ENCODE results near the gene BACH2.

The BACH2 gene

DNA sequence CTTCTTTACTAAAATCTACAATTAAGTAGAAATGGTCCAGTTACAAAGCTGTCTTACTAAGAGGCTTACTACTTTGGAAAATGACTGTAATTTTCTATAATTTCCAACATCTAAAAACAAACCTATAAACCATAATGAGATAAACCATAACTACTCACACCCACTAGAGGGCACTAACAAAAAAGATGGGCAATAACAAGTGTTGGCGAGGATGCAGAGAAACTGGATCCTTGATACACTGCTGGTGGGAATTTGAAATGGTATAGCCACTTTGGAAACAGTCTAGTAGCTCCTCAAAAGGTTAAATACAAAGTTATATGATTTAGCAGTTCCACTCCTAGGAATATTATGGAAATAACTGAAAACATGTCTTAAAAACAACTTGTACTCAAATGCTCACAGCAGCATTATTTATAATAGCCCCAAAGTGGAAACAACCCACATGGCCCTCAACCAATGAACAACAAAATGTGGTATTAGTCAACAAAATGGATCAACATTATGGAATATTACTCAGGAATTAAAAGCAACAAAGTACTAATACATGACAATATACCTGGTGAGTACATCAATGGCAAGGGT is 351.7 kb downstream of the BACH2 start:
- TF ChIP-seq, protein P1, sequence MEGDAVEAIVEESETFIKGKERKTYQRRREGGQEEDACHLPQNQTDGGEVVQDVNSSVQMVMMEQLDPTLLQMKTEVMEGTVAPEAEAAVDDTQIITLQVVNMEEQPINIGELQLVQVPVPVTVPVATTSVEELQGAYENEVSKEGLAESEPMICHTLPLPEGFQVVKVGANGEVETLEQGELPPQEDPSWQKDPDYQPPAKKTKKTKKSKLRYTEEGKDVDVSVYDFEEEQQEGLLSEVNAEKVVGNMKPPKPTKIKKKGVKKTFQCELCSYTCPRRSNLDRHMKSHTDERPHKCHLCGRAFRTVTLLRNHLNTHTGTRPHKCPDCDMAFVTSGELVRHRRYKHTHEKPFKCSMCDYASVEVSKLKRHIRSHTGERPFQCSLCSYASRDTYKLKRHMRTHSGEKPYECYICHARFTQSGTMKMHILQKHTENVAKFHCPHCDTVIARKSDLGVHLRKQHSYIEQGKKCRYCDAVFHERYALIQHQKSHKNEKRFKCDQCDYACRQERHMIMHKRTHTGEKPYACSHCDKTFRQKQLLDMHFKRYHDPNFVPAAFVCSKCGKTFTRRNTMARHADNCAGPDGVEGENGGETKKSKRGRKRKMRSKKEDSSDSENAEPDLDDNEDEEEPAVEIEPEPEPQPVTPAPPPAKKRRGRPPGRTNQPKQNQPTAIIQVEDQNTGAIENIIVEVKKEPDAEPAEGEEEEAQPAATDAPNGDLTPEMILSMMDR (IDR thresholded peaks at IDR 0.05; ENCODE audit: low read depth, low read length, missing control alignments): peak; percentile 43
- DNase-seq (ENCODE audit: low read depth): no peak
- no peak overlapping the region for H3K4me3 ChIP-seq (ENCODE audit: low read depth, low read length)

DNA sequence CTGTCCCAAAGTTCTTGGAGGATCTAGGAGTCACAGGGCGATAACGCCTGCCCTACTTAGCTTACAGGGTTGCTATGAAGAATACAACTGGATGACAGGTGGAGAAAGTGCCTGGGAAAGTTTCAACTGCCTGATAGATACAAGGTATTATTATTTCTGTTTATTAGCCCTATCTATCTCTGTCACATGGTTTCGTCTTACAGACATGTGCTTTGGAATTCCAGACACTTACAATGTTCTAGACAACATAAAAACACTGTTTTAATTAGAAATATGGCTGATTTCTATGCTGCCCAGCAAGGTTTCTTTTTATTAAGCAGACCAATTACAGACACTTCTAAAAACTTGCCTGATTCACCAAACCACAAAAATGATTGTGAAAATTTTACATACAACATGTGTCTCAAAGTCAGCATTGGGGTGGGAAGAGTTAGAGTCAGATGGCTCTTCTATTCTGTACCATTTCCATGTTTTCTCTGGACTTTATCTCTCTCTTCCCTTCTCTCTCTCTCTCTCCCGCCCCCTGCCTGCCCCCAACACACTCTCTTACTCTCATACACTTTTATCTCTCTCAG is 352.4 kb downstream of the BACH2 start:
- DNase-seq (ENCODE audit: low read depth): no peak

DNA sequence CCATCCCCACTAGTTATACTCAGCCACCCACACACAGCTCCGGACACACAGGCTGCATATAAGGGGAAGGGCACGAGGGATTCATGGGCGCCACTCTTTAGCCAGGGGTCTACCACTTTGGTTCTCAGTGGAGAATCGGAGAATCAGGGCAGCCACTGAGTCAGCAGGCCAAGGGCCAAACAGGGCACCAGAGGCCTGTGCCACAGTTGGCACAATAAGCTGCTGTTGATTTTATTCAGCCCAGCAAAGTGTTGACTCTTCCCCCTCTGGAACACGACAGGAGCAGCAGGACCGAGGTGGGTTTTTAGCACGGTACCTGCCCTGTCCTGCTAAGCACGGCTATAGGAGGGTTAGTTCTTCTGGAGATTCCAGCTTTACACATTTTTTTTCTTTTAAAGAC is 354.0 kb downstream of the BACH2 start:
- no peak overlapping the region for H3K4me3 ChIP-seq (ENCODE audit: low read depth, low read length)
- TF ChIP-seq, protein P1 (IDR thresholded peaks at IDR 0.05; ENCODE audit: low read depth, low read length, missing control alignments): no peak
- no peak for DNase-seq (ENCODE audit: low read depth)

More for the DNA sequence above, 352.4 kb downstream of the BACH2 start:
- TF ChIP-seq, protein P1 (IDR thresholded peaks at IDR 0.05; ENCODE audit: low read depth, low read length, missing control alignments): no peak
- no peak overlapping the region for H3K4me3 ChIP-seq (ENCODE audit: low read depth, low read length)

DNA sequence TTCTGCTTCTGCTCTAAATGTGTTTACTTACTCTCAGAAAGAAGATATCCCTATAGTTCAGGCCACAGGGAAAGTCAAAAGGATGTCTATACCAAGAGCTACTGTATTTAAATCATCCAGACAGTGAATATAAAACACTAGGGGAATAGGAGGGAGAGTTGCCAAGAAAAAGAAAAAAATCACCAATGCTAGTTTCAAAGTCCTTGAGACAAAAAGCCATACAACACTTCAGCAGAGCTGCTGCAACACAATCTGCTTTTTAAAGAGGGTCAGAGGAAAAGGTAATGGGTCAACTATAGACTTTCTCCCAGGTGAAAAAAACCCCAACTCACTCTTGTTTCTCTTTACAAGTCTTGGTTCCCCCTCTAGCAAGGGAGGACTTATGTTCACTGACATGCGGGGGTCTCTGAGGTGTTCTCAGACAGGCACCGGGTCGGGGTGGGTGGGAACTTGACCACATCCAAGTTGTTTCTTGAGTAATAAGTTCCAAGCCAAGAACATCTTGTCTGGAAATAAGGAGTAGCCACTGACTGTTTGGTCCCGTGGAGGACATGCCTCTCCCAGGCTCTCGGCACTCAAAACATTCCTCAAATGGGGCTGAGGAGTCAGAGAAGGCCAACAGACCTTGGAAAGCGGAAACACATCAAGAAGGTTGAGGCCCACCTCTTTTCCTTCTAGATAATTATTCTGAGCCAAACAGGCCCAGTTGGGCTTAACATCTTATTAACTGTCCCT is 354.7 kb downstream of the BACH2 start:
- no peak overlapping the region for H3K4me3 ChIP-seq (ENCODE audit: low read depth, low read length)
- TF ChIP-seq, protein P1 (IDR thresholded peaks at IDR 0.05; ENCODE audit: low read depth, low read length, missing control alignments): no peak
- no peak for DNase-seq (ENCODE audit: low read depth)

DNA sequence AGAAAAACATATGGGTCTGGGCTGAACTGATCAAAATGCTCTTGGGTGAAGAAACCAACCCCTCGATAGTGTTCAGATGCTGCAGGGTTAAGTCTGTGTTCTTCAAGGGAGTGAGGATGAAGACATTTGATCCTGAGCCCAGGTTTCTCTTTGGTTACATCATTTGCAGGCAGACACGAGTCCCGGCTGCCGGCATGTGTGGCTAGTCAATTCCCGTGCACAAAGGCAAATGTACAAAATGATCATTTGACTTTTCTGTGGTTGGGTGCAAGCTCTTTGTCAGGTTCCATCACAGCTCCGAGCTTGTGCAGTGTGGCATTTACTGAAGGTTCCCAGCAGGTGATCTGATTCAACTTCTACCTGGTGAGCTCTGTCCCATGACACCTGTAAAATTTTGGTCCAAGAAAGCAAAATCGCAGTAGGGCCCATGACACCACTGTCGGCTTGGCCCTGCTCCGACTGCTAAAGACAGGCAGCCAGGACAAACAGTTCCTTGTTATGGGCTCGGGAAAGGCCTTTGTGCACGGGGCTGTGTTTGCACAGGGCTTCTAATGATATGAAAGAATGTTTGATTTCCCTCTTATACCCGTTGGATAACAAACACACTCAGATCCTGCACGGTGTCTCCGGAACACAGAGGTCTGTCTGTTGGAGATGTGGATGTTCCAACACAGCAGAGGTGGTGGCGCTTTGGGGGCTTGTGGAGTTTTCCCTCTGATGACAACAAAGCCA is 355.4 kb downstream of the BACH2 start:
- no peak overlapping the region for H3K4me3 ChIP-seq (ENCODE audit: low read depth, low read length)
- TF ChIP-seq, protein P1 (IDR thresholded peaks at IDR 0.05; ENCODE audit: low read depth, low read length, missing control alignments): no peak
- no peak for DNase-seq (ENCODE audit: low read depth)

DNA sequence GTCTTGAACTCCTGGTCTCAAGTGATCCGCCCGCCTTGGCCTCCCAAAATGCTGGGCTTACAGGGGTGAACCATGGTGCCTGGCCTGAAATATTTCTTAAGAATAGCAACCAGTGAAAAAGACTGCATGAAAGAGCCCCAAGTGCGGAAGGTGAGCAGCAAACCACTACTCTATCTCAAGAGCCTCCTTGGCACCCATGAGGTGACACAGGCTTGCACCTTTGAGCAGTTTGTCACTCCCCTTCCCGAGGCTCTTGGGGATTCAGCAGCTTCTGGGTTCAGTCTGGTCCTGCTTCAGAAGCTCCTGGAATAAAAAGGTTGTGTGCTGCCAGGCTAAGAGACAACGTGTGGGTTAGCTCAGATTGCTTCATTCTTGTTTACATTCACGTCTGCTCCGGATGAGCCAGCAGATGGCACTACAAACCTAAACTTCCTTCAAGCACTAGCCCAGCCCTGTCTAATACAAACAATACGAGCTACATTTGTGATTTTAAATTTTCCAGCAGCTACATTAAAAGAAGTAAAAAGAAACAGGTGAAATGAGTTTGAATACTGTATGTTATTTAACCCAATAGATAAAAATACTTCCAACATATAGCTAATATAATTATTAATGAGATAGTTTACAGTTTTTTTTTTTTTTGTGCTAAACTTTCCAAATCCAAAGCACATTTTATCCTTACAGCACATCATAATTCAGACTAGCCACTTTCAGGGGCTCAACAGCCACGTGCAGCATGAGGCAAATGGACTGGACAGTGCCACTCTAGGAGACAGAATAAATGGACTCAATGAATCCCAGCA is 356.2 kb downstream of the BACH2 start:
- peak; percentile 49 for DNase-seq (ENCODE audit: low read depth)
- TF ChIP-seq, protein P1 (IDR thresholded peaks at IDR 0.05; ENCODE audit: low read depth, low read length, missing control alignments): peak; percentile 66
- H3K4me3 ChIP-seq (ENCODE audit: low read depth, low read length): no peak overlapping the region
